ENCODE data around the gene HOXA2.

Gene HOXA2

DNA sequence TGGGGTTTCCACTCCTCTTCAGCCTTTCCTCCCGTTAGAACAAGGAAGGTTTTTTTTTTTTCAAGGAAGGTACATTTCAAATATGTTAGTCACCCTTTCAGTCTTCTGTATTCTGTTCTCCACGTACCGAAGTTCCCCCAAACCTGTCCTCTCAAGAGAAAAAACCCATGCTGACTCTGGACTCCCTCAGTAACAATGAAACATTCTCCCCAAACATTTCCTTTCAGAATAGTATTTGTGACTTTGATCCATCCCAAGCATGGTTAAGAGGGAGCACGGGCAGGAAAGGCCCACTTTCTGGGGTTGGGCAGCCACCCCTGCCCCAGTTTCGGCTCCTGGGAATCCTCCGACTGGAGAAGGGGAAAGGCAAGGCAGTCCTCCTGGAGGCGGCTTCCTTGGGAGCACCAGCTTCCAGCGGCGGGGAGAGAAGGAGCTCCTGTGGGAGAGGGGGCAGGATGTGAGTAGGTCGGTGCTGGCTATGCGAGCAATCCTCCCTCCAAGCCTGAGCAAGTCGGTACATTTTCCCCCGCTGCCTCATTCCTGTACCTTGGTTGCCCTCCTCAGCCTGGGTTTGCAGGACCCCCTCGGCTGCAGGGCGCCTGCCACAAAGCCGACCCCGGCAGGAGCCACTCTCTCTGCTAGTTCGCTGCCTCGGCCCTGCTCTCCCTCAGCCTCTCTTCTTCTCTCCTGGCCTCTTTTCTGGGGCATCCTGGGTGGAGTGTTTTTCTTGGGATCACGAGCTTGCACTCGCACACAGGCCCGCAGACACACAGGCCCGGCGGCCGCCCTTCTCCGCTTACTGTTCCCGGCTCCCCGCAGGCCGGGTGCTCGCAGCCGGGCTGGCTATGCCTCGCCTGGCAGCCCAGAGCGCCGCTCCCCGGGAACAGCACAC lies 4.6 kb downstream of the HOXA2 start:
- no peak for FAIRE-seq

DNA sequence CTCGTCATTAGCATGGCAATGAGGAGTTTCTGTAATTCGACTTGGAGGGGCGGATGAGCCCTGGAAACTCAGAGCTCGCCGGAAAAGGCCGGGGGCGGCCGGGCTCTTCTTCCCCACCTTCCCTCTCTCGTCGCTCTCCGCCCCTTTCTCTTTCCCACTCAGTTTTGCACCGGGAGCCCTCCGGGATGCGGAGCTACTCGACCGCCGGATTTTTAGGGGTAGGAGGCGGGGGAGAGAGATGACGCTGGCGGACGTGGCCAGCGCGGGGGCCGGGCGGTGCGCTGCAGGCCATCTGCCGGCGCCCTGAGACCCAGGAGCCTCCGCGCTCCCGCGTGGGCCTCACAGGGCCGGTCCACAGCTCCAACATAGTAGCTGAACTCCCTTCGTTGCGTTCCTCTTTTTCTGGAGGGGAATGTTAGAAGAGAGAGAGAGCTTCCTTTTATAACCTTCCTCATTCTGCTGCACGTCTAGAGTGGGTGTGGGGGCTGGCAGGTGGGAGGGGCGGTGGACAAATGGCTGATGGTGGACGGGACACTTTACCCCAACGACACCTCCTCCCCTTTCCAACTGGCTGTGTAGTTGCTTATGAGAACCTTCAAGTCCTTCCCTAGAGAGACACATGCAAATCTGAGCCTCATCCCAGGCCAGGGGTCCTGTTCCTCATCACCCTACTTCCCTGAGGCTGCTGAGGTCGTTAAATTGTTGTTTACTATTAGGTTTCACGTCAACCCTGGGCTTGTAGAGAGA lies 5.5 kb downstream of the HOXA2 start:
- no peak for FAIRE-seq

DNA sequence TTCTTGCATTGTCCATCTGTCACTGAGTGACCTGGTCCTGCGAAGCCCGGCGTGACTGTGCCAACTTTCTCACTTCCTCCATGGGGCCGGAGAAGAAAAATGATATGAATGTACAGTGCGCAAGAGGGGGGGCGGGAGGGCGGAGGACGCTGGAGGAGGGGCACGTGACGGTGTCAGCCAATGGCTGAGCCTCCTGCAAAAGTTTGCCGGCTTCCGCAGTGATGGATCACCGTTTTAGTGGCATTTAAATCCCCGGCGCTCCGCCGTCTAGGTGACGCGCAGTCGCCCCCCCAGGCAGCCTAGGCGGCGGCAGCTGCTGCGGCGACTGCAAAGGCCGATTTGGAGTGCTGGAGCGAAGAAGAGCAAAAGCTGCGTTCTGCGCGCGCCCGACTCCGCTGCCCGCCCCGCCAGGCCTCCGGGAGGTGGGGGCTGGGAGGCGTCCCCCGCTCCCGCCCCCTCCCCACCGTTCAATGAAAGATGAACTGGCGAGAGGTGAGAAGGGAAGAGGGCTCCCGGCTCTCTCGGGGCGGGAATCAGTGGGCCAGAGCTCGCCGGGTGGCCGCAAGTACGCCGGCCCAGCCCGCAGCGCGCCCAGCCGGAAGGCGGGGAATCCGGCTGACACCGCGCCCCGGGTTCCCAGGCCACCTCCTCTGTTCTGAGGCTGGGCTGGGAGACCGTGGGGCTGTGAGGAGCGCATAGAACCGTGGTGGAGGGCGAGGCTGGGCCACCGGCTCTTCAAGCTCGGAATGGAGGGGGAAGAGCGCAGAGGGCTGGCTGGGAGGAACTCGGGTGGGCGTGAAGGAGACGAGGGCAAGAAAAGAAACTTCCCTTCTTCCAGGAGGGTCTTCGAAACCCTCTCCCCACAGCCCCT lies 6.4 kb downstream of the HOXA2 start, which contains the start of gene HOXA1:
TSS of gene HOXA1 (minus strand) at position 104 of the 871 bp plus-strand sequence. CDS start at position 16, 88 bp downstream.
- no peak for FAIRE-seq

DNA sequence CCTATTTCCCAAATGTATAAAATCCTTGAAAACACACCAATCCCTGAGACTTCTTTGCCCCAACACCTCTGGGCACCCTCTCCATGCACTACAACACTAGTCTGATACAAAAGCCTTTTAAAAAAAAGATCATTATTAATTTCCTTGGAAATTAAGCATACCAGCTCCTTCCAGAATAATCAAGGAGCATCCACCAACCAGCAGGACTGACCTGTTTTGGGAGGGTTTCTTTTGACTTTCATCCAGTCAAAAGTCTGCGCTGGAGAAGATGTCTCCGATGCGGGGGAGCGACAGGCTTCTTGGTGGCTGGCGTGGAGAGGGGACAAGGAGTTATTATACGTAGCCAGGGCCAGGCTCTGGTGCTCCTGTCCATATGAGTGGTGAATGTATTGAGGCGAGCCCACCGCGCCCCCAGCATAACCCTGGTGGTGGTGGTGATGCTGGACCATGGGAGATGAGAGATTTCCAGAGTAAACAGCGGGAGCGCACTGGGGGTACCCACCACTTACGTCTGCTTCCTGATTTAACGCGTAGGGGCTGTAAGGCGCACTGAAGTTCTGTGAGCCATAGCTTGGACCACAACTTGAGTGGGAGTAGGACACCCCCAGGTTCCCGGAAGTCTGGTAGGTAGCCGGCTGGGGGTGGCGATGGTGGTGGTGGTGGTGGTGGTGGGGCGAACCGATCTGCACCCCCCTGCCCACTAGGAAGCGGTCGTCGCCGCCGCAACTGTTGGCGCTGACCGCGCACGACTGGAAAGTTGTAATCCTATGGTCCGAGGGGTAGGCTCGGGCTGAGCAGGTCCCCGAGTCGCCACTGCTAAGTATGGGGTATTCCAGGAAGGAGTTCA lies 7.2 kb downstream of the HOXA2 start:
- no peak for FAIRE-seq

DNA sequence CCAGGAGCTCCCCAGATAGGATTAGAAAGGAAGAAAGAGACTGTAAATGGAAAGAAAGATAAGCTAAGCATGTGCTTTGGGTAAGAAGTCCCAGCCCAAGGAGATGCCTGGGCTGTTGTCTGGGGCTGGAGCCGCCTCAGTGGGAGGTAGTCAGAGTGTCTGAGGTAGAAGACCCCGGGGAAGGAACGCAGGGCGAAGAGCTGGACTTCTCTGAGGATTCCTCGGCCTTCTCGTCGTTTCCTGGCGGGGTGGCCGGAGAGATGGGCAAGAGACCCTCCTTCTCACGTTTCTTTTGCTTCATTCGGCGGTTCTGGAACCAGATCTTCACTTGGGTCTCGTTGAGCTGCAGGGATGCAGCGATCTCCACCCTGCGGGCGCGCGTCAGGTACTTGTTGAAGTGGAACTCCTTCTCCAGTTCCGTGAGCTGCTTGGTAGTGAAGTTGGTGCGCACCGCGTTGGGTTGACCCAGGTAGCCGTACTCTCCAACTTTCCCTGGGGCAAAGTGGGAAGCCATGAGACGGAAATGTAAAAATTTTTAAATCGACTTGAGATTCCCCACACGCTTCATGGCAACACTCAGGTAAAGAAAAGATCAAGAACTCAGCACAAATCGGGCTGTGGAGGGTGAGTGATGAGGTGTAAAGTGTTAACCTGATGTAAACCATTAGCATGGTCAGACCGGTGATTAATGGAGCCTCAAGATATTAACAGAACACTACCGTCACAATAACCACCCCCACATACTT lies 8.0 kb downstream of the HOXA2 start:
- no peak for FAIRE-seq

DNA sequence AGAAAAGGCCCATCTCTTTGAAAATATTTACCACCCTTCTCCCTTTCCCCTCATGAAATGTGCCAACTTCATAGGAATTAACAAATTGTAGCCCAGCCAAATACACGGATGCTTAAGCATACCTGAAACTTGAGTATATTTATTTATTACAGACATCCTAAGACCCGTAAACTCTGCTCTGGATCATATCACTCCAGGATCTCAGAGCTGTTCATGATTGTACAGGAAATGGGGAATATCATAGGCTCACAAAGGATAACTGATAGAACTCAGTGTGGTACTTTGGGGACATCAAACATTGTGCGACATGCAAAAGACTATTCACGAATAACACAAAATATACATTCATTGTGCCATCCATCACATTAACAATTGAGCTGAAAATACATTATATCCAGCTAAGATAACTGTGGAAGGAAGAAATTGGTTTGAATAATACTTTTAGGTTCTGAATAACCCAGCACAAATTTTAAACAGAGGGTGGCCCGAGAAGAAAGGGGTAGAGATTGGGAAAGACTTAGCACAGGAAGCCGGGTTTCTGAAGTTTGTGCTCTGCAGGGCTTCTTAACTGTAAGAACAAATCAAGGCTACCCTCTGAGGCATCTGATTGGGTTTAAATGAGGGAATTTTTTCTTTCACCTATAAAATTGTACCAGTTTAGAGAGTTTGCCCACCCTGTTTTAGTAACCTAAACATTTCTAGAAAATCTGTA lies 9.1 kb downstream of the HOXA2 start:
- no peak for FAIRE-seq

DNA sequence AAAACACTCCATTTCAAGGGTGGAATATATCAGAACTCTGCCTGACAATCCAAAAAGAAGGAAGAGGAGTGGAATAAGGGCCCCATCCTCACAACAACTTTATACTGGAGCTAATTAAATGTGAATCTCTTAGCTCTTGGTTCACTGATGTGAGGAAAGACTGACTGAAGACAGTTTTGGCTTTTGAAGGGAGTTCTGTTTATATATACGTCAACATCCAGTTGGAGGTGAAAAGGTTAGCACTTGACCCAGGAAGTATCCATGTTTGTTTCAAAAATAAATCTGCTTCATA lies 9.7 kb downstream of the HOXA2 start:
- FAIRE-seq = no peak

DNA sequence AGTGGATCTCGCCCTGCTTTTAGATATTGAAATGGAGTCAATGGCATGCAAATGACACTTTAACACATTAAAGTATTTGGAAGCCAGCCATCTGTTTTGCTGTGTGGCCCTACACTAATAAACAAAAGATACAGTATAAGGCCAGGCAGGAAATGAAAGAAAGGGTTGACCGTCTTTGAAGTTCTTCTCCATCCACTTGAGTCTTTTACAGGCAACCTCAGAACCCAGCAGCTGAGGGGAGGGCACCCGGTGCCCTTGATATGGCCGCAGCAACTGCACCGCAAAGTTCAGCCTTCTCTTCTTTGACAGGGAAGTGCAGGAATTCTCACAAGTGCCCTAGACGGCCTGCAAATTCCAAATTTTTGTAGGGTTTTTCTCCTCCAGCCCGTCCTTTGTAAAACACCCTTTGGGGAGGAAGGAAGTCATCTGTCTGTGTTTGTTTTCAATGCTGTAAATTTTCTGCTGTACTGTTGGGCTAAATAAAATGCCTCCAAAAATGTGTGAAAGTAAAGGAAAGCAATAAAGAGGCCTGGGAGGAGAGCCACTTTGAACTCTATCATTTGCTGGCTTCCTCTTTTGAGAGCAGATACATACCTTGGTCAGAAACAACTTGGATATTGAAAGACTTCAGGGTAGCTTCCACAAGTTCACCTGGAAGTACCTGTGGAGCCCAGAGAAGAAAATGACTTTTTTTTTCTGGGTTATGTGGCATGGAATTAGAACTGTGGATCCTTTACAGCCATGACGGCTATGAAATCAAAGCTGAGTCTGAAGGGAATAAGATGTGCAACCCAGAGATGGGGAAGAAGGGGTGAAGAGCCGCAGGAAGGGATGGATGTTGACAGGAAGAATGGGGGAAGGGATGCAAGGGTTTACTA lies 10.3 kb downstream of the HOXA2 start:
- no peak for FAIRE-seq

DNA sequence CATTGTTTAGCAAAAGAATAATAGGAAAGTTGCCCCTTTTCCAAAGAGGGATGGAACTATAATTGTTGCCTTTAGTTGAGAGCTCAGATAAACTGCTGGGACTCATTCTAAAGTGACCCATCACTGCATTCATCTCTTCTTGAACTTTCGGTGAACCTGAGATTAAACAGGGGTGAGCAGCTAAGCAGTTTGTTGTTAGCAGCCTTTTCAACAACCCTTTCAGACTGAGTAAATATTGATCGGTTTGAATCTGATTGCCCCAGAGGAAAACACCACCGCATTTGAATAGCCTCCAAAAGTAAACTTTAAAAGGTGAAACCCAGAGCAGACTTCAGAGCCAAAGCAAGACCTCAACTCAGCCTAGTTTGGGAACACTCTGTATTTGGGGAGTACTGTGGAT lies 11.4 kb downstream of the HOXA2 start:
- FAIRE-seq = no peak

DNA sequence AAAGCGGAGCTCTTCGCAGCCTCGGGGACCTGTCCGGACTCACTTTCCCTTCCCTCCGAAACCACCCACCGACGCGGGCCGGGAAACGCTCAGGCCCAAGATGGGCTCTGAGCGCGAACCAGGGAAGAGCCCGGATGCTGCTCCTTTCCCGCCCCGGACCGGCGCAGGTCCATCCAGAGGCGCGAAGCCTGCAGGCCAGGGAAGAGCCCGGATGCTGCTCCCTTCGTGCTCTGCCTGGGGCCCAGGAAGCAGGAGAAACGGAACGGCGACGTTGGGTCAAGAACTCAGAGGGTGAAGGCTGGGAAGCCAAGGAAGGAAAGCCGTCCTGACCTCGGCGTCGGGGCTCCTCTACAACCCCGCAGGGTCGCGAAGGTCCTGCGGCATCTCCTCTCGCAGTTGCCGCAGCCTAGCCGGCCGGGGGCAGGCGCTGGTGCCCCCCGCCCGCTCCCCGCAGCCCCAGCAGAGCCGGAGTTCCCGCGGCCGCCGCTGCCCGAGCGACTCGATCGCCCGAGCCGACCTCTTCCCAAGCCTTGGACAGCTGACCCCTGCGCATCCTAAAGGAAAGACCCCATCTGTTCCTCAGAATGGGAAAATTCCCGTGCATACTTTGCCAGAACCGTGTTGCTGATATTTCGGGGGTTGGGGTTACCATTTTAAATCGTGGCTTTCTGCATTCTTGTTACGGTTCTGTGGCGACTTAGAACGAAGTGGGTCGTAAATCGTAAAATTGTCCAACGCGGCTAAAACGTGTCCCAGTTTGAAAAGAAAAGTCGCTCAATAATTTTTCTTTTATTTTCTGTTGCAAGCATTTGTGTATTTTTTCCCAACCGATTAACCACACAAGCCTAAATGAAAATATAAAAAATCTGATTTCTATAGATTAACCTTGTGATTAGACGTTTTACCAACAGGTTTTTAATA lies 14.2 kb downstream of the HOXA2 start:
- FAIRE-seq = no peak

DNA sequence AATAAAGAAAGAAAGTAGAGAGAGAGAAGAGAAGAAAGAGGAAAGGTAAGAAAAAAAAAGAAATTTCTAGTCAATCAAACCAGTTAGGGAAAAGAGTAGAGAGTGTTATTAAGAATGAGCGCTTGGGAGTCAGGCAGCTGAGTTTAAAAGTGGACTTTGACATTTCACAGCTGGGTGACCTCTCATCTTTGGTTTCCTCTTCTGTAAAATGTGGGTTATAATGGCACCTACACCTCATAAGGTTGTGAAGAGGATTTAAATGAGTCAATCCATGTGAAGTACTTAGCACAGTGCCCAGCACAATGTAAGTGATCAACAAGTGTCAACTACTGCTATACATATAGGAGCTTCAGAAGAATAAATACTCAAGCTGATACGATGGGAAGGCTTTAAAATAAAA lies 18.8 kb downstream of the HOXA2 start:
- FAIRE-seq = no peak

DNA sequence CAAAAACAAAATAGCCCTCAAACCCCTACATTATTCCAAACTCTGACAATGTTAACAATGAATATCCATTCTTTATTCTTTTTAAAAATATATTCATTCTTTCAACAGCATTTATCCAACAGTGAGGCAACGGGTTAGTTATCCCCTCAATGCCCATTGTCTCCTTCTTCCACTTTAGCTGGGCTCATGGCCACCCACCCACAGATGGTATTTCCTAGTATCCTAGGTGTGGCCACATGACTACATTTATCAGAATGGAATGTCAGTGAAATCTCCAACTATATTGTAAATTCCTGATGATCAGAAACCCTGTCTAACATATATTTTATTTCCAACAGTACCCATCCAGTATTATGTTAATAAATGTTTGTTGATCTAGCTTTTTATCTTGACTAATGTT lies 20.3 kb downstream of the HOXA2 start:
- no peak for FAIRE-seq

DNA sequence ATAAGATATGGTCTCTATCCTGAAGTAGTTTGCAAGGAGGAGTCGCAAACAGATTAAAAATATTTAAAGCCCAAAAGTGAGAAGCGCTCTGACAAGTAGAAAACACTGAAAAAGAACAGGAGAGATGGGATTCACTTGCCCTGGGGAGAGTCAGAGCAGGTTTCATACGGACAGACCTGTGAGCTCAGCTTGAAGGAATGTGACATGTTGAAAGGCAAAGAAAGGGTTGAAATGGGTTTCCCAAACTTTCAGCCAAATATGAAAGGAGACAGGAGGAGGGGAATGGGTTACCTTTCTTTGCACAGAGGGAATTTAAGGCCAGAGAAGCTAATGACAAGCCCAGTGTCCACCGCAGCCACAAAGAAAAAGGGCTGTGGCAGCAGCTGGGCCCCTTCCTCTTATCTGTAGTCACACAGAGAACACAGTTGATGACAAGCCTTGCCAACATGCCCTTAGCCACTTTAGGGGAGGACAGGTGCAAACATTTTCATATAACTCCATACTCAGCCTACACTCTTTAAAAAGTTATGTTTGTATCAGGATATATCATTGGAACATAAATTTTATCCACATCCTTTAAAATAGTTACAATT lies 21.5 kb downstream of the HOXA2 start:
- FAIRE-seq = no peak

DNA sequence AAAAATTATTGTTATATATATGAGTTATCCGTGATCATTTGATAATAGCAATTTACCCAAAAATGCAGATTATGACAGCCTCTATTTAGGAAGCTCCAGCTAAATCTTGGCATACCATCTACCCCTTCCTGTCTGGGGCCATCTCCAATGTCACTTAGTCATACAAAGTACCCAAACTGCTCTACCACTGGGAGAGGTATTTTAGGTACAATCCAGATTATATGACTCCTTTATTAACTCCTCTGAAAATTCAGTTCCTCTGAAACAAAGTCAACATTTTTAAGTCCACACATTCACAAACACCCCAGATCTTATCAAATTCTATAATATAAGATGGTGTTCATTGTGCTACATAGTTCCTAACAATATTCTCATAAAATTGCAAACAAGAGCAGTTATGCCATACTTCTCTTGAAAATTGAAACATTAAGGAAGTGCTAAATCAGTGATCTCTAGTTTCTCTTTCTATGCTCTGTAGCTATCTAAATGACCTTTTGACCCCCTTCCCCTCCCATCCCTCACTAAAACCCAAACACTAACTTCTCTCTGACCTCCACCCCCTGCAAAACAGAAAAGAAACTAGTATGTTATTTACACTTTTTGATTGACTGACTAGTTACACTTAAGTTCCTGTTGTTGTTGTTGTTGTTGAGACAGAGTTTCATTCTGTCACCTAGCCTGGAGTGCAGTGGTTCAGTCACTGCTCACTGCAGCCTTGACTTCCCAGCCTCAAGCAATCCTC lies 23.1 kb downstream of the HOXA2 start:
- FAIRE-seq = no peak

DNA sequence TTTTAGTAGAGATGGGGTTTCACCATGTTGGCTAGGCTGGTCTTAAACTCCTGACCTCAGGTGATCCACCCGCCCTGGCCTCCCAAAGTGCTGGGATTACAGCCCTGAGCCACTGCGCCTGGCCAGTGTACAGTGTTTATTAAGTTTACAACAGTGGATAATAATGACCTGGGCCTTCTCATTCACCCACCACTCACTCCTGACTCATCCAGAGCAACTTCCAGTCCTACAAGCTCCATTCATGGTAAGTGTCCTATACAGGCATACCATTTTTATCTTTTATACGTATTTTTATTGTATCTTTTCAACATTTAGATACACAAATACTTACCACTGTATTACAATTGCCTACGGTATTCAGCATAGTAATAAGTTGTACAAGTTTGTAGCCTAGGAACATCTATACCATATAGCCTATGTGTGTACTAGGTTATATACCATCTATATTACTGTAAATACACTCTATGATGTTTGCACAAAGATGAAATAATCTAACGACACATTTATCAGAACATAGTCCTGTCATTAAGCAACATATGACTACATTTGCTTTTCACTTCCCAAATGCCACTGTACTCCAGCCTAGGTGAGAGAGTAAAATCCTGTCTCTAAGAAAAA lies 23.8 kb downstream of the HOXA2 start:
- FAIRE-seq = no peak

DNA sequence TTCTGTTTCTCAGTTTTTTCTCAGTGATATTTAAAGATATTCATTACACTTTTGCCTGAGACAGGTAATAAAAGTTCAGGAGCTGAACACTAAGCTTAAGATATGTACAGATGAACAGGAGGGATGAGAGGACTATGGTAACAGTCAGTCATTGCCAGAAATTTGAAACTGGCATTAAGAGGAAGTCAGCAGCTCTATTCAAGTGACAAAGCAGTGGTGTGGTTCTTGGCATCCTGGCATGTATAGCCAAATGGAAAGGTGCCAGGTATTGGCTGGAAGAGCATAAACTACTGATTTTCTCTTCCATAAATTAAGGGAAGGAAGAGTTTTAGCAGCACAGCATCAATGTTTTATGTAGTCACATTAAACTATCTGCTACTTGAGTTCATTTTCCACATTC lies 29.4 kb downstream of the HOXA2 start:
- FAIRE-seq = no peak

Measured in TTC549 (cell line).